Adrenal gland (tissue), 5 donors: ENCODE results near the gene CDC42SE1.

ENCODE experiments used
- POLR2A ChIP-seq, 2 donors: fragments of 450-650 bp; IDR thresholded peaks; one replicate each; pipeline ENCODE4 v1.6.1; 2017; ENCODE audit warnings: antibody characterized with exemption in 2 of 2, mild to moderate bottlenecking in 2 of 2, moderate library complexity in 1 of 2
- TF ChIP-seq, protein P1 (sequence below), 6 experiments: fragments of 450-650 bp in 4 of 6; fragments of 200-600 bp in 2 of 6; sonication (generic) in 1 of 6; IDR thresholded peaks; 1 replicate in 5 of 6; 2 replicates in 1 of 6; pipeline versions ENCODE4 v1.5.1 to v1.8.0; 2016 to 2021; ENCODE audit warnings: antibody characterized with exemption in 6 of 6, mild to moderate bottlenecking in 2 of 6, moderate library complexity in 1 of 6
- donor health status: DM: no; HTN: no; CAD: no.

- TF ChIP-seq, protein P1, sequence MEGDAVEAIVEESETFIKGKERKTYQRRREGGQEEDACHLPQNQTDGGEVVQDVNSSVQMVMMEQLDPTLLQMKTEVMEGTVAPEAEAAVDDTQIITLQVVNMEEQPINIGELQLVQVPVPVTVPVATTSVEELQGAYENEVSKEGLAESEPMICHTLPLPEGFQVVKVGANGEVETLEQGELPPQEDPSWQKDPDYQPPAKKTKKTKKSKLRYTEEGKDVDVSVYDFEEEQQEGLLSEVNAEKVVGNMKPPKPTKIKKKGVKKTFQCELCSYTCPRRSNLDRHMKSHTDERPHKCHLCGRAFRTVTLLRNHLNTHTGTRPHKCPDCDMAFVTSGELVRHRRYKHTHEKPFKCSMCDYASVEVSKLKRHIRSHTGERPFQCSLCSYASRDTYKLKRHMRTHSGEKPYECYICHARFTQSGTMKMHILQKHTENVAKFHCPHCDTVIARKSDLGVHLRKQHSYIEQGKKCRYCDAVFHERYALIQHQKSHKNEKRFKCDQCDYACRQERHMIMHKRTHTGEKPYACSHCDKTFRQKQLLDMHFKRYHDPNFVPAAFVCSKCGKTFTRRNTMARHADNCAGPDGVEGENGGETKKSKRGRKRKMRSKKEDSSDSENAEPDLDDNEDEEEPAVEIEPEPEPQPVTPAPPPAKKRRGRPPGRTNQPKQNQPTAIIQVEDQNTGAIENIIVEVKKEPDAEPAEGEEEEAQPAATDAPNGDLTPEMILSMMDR (IDR thresholded peaks at IDR 0.05): no peak
- TF ChIP-seq POLR2A (IDR thresholded peaks at IDR 0.05): no peak
These were observed 9.7 kb upstream of the CDC42SE1 start for GRCh38 chr1:151069103-151069486.
